Inflammatory macrophage treated with lipopolysaccharide for 1 hour (primary cell): ENCODE results near the gene KDM5C.

ENCODE experiments used
- DNase-seq, 2 donors: peaks; one replicate each; pipeline ENCODE4 v3.0.0-alpha.2; 2020 to 2022

KDM5C gene

GRCh38 chrX:53224860-53225797, at the start of gene KDM5C:
Gene KDM5C, minus strand, starts transcription at chrX:53225207. Its CDS starts 318 bp downstream, at chrX:53224889.
- DNase-seq: peak; percentile 79 to 80

GRCh38 chrX:53272808-53273337, 47.9 kb upstream of the KDM5C start:
- no peak for DNase-seq

GRCh38 chrX:53269536-53270107, 44.6 kb upstream of the KDM5C start:
- DNase-seq: no peak

GRCh38 chrX:53268173-53268572, 43.2 kb upstream of the KDM5C start:
- DNase-seq: no peak

- DNase-seq: no peak
These were observed 41.9 kb upstream of the KDM5C start for GRCh38 chrX:53266914-53267313.

- peak; percentile 59 to 74 for DNase-seq
These were observed 41.0 kb upstream of the KDM5C start for GRCh38 chrX:53265771-53266574.

- no peak for DNase-seq
These were observed 38.6 kb upstream of the KDM5C start for GRCh38 chrX:53263597-53264094.

- peak; percentile 41 to 64 for DNase-seq
These were observed 37.9 kb upstream of the KDM5C start for GRCh38 chrX:53262918-53263394.

GRCh38 chrX:53262189-53262917, 37.3 kb upstream of the KDM5C start:
- no peak for DNase-seq

- DNase-seq: no peak
These were observed 36.5 kb upstream of the KDM5C start for GRCh38 chrX:53261355-53261972.

GRCh38 chrX:53260836-53261235, 35.8 kb upstream of the KDM5C start:
- no peak for DNase-seq

- no peak for DNase-seq
These were observed 32.8 kb upstream of the KDM5C start for GRCh38 chrX:53257670-53258423.

- no peak for DNase-seq
These were observed 32.2 kb upstream of the KDM5C start for GRCh38 chrX:53257166-53257565.

GRCh38 chrX:53256446-53257041, 31.5 kb upstream of the KDM5C start:
- DNase-seq: no peak

- DNase-seq: no peak
These were observed 30.8 kb upstream of the KDM5C start for GRCh38 chrX:53255738-53256191.

- DNase-seq: no peak
These were observed 29.8 kb upstream of the KDM5C start for GRCh38 chrX:53254570-53255461.

- no peak for DNase-seq
These were observed 28.4 kb upstream of the KDM5C start for GRCh38 chrX:53253293-53254020.

- DNase-seq: no peak
These were observed 26.3 kb upstream of the KDM5C start for GRCh38 chrX:53251307-53251706.
